NT2/D1 (cell line): Measurements from ENCODE around the gene STAT4.

Experiments
- SUZ12 ChIP-seq: IDR thresholded peaks from 2 replicates; pipeline ENCODE4 v1.6.1; 2011; ENCODE audit not compliant: insufficient read length, insufficient read depth; ENCODE audit errors: extremely low read depth
- ZNF274 ChIP-seq: IDR thresholded peaks from 2 replicates; pipeline ENCODE4 v1.6.1; 2011; ENCODE audit warnings: mild to moderate bottlenecking, low read depth, low read length

DNA sequence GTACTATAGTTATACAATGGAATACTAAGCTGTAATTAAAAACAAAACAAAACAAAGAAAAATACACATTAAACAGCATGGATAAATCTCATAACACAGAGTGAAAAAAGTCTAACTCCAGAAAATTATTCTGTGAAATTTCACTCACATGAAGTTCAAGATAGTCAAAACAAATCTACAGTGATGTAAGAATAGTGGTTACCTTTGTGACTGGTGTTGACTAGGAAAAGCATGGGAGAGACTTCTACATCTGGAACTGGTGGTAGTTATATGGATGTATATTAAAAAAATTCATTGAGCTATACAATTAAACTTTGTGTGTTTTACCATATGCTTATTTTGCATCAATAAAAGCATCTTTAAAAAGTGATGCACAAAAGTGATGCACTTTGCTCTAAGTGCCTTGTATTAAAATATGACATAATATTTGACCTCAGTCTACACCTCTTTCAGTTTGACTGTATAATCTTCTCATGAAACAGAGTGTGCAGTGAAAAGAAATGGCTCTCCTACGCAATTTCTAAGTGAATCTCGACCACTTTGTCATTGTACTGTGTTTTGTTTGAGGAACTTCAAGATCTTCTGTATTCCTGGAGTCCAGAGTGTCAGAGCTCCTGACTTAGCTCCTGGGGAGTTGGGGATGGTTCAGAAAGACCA lies 28.0 kb downstream of the STAT4 start:
- TF ChIP-seq ZNF274 (no peak), SUZ12 (no peak)
